ENCODE measurements around the gene CFAP54. TPM values are rescaled to one million over a fixed set of nuclear protein-coding genes. Genes with fewer than 3 reads are reported as not detected.

The CFAP54 gene
- total RNA-seq, 1 donor from 2014 or later: 9.7 TPM

DNA sequence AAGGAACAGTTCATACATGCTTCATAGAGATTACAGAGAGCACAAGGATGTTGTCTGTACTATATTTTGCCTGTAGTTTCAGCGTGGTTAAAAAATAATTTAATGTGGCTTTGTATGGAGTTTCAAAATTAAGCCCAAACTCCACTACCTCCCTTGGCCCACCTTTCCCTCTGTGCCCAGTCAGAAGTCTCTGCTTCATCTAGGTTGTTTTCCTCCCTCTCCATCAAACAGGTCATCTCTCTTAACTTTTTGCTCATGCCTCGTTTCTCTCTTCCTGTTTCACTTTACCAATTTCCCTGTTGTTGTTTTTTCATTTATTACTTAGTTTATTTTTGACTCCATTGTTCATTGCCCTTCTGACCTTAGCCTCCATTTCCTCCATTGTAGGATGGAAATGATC lies 322.8 kb downstream of the CFAP54 start:
- peak; percentile 45 to 49 for DNase-seq (ENCODE audit: low read depth in 2 of 2)

DNA sequence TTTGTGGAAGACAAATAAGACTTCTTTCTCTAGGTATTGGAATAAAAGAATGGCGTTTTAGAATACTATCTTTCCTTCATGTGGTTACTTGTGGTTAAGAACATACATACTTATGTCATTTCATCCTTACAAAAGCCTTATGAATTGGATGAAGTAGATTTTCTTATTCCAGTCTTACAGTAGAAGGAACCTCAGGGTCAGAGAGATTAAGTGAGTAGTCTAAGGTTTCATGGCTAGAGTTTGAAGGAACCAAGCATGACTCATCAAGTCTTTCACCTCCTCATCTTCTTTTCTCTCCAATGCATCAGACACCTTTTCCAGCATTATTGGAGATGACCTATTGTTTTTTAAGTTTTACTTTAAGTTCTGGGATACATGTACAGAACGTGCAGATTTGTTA lies 324.8 kb downstream of the CFAP54 start:
- no peak for DNase-seq (ENCODE audit: low read depth in 2 of 2)

DNA sequence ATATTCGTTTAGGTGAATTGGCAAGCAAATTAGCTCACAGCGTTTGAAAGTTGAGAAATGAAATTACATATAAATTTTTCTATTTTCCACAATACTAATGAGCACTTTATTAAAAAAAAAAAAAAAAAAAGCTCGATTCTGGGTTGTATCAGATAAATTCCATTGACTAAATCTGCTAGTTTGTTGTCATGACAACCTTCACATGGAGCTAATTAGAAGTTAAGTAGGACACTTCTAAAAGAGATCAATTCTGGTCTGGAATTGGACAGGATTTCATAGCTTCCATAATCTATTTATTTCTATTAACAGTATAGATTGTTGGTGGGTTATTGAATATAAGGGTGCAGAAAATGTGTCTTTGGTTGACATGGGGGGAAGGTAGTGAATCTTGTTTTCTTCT lies 332.2 kb downstream of the CFAP54 start:
- DNase-seq (ENCODE audit: low read depth in 2 of 2): no peak

DNA sequence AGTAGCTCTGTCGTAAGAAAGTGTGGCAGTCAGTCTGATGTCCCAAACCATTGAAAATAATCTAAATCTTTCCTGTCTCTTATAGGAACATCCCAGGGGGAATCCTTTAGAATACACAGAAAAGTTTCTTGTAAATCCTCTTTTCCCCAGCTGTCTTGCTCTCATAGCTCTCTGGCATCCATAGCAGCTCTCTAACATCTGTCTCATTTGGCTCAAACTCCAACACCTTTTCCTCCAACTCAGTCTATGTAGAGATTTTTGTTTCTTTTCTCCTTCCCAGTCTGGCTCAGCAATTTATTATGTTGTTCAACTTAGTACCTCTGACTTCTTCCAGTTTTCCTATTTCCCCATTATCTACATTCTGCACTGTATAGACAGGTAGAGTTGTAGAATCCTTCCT lies 333.3 kb downstream of the CFAP54 start:
- no peak for DNase-seq (ENCODE audit: low read depth in 2 of 2)

DNA sequence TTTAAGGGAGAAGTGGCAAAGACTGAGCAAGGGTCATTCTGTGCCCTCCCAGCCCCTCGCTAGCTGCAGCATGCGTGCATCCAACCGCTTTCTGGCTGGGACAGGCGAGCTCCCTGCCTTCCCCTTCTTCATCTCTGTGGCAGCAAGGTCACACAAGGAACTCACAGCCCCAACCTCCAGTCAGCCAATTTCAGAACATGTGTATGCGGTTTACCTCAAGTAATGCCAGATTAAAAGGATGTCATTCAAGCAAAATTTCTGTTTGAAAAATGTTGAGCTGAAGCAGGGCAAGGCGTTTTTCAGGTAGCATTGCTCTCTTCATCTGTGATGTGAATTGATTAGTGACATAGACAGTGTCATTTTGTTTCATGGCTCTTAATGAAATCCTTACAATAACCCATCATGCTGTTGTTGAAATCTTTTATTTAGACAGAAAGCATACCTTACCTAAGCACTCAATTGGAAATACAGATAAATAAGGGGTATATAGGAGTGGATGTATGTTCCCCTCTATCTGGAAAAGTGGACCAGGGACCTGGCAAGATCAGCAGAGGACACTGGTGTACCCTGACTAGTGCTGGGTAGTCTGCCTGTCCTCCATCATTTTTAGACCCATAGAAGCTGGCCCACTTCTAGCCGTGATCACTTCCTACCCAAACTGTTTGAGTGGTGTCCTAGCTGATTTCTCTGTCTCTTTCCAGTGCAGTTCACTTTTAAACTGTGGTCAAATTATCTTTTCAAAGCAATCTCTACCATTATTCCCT lies 334.9 kb downstream of the CFAP54 start:
- no peak for DNase-seq (ENCODE audit: low read depth in 2 of 2)

DNA sequence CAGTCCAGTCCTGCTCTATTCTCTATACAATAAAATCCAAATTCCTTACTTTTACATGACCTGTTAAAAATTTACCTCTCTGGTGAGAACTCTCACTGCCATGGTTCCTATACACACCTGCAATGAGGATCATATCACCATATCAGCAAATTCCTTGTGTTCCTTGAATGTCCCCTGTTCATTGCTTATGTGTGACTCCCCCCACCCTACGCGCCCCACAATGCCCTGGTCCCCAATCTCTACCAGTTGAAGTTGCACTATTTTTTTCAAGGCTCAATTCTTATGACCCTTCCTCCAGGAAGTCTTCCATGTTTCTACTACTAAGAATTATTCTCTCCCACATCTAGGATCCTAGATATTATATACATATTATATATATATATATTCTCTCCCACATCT lies 335.5 kb downstream of the CFAP54 start:
- no peak for DNase-seq (ENCODE audit: low read depth in 2 of 2)

DNA sequence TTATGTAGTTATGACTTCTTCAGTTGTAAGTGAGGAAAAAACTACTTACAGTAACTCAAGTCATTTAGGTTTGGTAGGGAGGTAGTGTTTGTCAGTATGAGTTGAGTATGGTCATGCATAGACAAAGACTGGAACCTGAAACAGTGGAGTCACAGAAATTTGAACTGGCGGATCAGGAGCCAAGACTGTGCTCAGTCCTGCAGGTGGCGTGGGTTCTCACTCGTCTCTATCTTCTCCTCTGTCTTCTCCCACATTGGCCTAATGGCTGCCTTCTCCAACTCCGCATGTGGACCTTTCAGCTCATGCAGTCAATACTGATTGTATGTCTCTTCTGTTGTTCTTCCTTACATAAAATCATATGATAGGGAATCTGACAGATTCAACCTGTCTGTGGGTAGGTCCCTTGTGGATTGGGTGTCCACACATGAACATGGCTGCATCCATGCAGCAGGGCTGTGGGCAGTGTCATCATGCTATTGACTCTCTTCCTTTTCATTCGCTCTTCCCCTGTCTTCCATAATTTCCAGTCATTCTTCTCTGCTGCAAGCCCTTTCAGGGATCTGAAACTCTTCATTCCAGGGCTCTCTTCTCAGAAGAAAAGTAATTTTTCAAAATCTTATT lies 338.9 kb downstream of the CFAP54 start:
- no peak for DNase-seq (ENCODE audit: low read depth in 2 of 2)

DNA sequence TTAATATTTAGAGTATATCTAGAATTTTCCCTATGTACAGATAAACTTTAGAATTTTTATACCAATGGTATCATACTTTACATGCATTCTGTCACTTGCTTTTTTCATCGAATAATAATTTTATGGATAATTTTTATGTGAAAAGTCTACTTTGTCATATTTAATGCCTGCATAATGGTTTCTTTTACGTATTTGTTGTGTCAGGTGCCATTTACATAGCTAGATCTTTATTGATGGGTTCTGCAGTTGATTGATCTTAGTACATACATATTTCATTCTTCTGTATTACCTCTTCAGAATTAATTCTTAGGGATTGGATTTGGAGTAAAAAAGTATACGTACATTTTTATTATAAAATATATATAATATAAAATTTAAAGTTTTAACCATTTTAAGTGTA lies 340.0 kb downstream of the CFAP54 start:
- DNase-seq (ENCODE audit: low read depth in 2 of 2): no peak

DNA sequence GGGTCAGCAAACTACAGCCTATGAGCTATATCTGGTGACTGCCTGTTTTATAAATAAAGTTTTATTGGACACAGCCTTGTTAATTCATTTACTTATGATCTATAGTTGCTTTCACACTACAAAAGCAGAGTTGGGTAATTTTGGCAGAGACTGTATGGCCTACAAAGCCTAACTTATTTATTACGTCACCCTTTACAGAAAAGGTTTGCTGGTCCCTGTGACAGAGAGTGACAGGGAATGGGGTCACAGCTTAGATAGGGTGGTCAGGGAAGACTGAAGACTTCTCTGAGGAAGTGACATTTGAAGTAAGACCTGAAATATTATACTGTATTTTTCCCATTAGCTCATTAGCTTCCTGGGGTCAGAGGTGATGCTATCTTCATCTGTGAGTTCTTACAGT lies 342.0 kb downstream of the CFAP54 start:
- DNase-seq (ENCODE audit: low read depth in 2 of 2): no peak

DNA sequence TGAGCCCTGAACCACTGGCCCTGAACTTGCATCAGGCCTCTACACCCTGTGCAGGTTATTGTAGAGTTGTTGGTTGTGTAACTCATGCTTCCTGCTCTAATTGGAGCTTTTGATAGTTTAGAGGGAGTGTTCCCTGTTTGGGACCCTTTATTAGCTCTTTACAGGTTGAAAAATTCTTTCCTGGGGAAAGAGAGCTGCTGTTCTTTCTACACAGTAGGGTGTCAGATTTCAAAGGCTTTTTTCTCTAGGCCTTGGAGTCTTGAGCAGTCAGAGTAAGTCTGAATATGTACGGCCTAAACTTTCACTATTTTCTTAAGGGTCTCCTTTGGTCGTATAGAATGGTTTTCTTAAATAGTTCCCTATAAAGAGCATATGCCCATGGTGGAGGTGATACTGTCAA lies 356.9 kb downstream of the CFAP54 start:
- DNase-seq (ENCODE audit: low read depth in 2 of 2): no peak

DNA sequence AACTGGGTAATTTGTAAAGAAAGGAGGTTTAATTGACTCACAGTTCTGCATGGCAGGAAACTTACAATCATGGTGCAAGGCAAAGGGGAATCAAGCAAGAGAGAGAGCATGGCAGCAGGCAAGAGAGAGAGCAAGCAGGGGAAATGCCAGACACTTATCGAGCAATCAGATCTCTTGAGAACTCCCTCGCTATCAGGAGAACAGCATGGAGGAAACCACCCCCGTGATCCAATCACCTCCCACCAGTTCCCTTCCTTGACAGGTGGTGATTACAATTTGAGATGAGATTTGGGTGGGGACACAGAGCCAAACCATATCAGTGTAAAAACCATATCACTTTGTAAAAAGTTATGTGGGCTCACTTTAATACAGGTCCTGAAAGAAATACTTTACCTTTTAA lies 361.3 kb downstream of the CFAP54 start:
- DNase-seq (ENCODE audit: low read depth in 2 of 2): no peak

DNA sequence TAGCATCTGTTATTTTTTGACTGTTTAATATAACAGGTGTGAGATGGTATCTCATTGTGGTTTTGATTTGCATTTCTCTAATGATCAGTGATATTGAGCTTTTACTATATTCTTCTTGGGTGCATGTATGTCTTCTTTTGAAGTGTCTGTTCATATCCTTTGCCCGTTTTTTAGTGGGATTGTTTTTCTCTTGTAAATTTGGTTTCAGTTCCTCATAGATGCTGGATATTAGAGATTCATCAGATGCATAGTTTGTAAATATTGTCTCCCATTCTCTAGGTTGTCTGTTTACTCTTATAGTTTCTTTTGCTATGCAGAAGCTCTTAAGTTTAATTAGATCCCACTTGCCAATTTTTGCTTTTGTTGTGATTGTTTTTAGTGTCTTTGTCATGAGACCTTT lies 368.8 kb downstream of the CFAP54 start:
- no peak for DNase-seq (ENCODE audit: low read depth in 2 of 2)

DNA sequence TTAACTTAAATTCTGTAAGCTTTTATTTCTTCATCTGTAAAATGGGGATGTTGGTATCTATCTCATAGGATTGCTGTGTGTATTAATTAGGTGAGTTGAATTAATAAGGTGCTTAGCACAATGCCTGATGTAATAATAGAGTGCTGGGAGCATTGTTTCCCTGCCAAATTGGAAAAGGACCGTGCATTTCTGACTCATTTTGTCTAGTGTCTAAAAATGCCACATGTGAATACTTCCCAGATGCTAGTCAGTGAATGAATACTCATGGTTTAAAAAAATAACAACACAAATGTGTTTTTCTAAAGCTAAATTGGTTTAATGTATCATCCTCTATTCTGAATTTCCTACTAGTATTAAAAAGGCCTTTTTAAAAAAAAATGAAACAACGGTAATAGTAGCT lies 372.3 kb downstream of the CFAP54 start:
- DNase-seq (ENCODE audit: low read depth in 2 of 2): peak in 1 of 2 donors; percentile 3

DNA sequence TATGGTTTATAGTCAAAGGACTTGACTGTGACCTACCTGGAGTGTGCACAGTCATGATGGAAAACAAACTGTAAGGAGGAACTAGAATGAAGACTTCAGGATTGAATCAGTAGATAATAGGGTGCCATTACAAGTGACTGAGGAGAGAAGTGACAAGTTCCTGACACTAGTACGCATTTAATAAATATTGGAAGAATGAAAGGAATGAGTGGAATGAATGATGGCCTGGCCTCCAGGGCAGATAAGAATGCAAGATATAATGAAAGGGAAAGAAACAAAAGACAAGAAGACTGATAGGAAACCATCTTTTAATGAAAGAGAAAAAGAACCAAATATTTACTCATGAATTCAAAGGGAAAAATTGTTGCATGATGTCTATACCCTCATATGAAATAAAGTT lies 372.9 kb downstream of the CFAP54 start:
- DNase-seq (ENCODE audit: low read depth in 2 of 2): no peak

DNA sequence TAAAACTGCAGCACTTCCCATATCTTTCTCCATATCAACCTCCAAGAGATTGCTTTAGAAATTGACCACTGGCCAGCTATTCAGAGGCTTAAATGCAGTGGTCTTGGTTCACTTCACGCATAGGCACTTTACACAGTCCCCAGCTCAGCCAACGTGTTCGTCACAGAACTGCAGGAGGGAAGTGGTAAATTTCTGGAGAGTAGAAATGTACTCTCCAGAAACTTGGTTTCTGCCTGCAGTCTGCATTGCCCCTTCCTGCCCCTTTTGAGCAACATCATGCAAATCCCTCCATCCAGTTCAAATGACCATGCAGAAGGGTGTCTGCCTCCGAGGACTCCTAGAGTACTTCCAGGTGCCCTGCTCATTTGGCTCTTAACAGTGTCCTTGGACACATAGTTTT lies 375.0 kb downstream of the CFAP54 start:
- DNase-seq (ENCODE audit: low read depth in 2 of 2): no peak

DNA sequence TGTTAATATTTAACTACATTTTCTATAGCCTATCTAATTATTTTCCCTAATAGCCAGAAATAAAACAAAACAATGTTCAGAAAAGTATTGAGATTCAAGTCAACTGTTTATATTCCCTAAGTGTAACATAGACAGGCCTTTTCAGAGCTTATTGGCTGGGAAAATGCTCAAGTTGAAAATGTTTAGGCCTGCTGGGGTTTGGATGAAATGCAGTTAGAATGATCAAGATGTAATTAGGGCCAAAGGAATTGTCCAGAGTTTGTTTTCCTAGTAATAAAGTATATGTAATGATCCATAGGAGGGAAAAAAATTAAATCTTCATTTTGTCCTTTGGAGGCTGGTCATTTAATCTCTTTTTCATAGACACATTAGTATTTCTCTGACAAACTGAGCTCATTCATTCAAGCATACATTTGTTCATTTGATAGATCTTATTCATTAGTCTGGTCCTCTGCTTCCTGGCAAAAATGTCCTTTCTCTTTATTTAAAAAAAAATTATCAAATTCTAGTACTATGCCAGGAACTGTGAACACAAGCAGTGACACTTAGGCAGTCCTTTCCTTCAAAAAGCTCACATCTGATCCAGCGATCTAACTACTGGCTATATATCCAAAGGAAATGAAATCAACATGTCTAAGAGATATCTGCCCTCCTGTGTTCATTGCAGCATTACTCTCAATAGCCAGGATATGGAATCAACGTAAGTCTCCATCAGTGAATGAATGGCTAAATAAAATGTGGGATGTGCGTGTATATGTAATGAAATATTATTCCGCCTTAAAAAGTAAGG lies 377.6 kb downstream of the CFAP54 start:
- DNase-seq (ENCODE audit: low read depth in 2 of 2): no peak

DNA sequence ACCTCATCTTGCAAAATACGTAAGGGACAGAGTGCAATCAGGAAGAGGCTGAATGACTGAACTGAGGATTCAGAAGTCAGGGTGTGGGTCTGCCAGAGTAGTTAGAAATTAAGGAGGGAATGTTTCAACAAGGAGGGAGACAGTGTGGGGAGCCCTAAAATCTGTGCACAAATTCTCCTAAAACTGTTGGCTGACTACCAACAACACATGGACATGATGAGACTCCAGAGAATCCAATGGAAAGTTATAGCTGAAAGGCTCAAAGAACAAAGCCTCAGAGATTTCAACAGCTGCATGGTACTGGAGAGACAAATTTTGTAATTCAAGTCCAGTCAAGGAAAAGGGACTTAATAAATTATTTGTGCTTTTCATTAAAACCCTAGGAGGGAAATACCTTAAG lies 381.6 kb downstream of the CFAP54 start:
- DNase-seq (ENCODE audit: low read depth in 2 of 2): no peak

DNA sequence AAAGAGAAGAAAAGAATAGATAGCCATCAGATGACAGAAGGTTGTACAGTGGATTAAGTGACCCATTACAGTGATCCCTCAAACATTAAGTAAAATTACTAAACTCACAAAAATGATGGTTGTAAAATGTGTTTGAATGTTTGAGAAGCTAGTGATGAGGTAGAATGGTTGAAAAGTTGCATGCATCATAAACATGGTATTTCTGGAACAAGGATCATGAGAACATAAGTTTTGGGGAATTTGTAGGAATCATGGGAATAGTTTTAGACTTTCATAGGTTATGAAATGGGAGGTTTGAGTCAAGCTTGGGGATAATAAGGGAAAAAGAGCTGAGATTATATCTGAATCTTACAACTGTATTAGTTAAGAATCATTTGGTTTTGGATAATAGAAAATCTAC lies 383.6 kb downstream of the CFAP54 start:
- DNase-seq (ENCODE audit: low read depth in 2 of 2): no peak

DNA sequence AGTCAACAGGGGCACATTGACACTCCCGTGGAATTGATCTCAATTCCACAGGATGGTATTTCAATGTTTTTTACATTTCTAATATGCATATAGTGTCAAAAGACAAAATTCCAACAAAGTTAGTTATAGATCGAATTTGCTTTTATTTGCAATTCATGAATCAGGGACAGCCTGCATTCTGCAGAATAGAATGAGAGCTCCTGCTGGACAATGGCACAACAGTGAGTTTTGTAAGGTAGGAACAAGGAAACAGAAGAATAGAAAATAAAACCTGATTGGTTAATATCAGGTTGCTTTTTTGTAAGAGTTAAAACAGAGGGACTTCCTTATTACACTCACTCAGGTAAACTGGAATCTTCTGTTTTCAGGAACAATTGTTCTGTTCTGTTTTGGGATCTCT lies 384.8 kb downstream of the CFAP54 start:
- no peak for DNase-seq (ENCODE audit: low read depth in 2 of 2)

DNA sequence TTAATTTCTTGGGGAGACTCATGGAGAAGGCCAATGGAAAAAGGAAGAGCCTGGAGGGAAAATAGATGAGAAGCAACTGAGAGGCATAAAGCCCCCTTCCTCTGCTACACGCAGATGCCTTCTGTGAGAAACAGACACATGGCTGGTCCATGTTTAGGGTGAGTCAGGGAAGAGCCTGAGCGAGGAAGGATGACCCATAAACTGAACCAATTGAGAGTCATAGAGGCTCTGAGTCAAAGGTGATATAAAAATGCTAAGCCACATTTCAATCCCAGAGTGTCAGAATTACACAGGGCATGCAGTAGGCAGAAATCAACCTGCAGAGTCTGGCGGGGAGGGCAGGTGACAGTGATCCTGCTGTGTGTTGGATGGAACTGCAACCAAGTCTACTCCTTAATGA lies 387.6 kb downstream of the CFAP54 start:
- DNase-seq (ENCODE audit: low read depth in 2 of 2): no peak

DNA sequence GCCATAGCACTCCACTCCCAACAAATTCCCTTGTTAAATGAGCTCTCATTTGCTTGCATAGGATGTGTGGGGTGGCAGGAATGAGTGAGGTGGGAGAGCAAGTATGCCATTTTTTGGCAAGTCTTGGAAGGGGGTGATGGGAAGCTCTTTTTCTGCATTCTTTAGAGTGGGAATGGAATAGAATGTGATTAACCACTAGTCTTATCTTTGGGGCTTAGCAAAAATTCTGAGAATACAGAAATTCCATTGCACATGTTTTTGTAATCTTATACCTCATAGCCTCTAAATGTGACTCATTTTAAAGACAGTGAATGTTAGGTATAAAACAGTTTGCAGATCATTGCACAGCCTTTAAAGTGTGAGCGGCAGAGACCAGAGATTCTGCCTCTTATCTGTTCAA lies 389.3 kb downstream of the CFAP54 start:
- DNase-seq (ENCODE audit: low read depth in 2 of 2): no peak

DNA sequence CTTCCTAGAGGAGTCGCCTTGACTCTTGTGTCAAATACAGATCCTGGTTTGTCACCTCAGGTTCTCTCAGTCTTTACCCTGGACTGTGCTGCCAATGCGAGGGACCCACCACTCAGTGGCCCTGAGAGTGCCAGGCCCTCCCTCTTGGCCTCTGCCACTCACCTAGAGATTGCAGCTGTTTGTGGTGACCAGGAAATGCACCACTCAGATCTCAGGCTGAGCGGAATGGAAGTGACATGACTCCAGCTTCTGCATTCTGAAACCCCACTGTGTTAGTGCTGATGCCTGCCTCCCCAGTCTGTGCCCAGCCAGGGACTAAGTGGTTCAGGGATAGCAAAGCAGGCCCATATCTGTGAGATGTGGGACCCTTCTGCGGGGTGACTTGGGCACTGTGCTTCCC lies 389.9 kb downstream of the CFAP54 start:
- no peak for DNase-seq (ENCODE audit: low read depth in 2 of 2)

DNA sequence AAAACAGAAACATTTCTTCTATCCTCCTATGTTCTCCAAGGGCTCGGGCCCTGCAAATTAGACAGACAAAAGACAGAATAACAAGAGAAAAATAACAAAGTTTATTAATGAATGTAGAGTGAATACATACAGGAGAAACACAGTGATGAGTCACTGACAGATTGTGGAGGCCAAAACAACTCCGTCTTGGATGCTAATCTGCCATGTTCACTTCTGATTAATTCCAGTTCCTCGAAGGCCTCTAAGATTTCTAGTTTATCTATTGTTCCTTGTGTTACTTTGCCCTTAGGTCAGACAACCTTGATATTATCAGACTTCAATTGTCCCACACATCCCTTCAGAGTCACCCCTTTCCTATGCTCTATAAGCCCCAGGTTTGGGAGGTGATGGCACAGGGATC lies 390.8 kb downstream of the CFAP54 start:
- DNase-seq (ENCODE audit: low read depth in 2 of 2): no peak
